Spleen (tissue), 11 donors: Measurements from ENCODE around the gene TIGAR. TPM values are rescaled to one million over a fixed set of nuclear protein-coding genes. Genes with fewer than 3 reads are reported as not detected.

Experiments
- DNase-seq: peaks from one replicate; pipeline ENCODE4 v3.0.0-alpha.2; 2020
- H3K27ac ChIP-seq, 8 donors: fragments of 200-600 bp; sonication (generic) in 7 of 8; 1 replicate in 4 of 8; 2 replicates in 4 of 8; pipeline versions ENCODE4 v1.5.0 to v1.8.0; 2016 to 2021; ENCODE audit warnings: inconsistent platforms in 4 of 8, mild to moderate bottlenecking in 4 of 8, moderate library complexity in 1 of 8
- H3K27me3 ChIP-seq, 7 donors: fragments of 200-600 bp; sonication (generic) in 6 of 7; replicated peaks in 1 of 7; 1 replicate in 4 of 7; 2 replicates in 3 of 7; pipeline versions ENCODE4 v1.5.0 to v1.8.0; 2016 to 2021; ENCODE audit warnings: inconsistent platforms in 3 of 7, mild to moderate bottlenecking in 1 of 7
- H3K36me3 ChIP-seq, 6 donors: fragments of 200-600 bp; sonication (generic) in 5 of 6; 1 replicate in 4 of 6; 2 replicates in 2 of 6; pipeline versions ENCODE4 v1.5.0 to v1.8.0; 2016 to 2021; ENCODE audit warnings: inconsistent platforms in 2 of 6
- H3K4me1 ChIP-seq, 6 donors: fragments of 200-600 bp; sonication (generic) in 5 of 6; 1 replicate in 3 of 6; 2 replicates in 3 of 6; pipeline versions ENCODE4 v1.5.0 to v1.8.0; 2016 to 2021; ENCODE audit warnings: inconsistent platforms in 3 of 6
- H3K4me3 ChIP-seq, 8 donors: fragments of 200-600 bp; sonication (generic) in 7 of 8; 1 replicate in 4 of 8; 2 replicates in 4 of 8; pipeline versions ENCODE4 v1.5.0 to v1.8.0; 2016 to 2021; ENCODE audit warnings: inconsistent platforms in 4 of 8, mild to moderate bottlenecking in 4 of 8, moderate library complexity in 2 of 8
- H3K9me3 ChIP-seq, 8 donors: fragments of 200-600 bp; sonication (generic) in 7 of 8; 1 replicate in 4 of 8; 2 replicates in 4 of 8; pipeline versions ENCODE4 v1.5.0 to v1.8.0; 2016 to 2021; ENCODE audit warnings: inconsistent platforms in 4 of 8
- CTCF ChIP-seq, 11 experiments: fragments of 200-600 bp in 7 of 11; fragments of 450-650 bp in 4 of 11; sonication (generic) in 4 of 11; IDR thresholded peaks in 8 of 11; conservative IDR thresholded peaks in 3 of 11; 1 replicate in 7 of 11; 2 replicates in 4 of 11; pipeline versions ENCODE4 v1.4.0 to v1.8.0; 2016 to 2021; ENCODE audit warnings: antibody characterized with exemption in 11 of 11, inconsistent platforms in 4 of 11, mild to moderate bottlenecking in 1 of 11
- POLR2A ChIP-seq, 3 donors: fragments of 450-650 bp; IDR thresholded peaks; one replicate each; pipeline ENCODE4 v1.5.1; 2017; ENCODE audit warnings: antibody characterized with exemption in 3 of 3, mild to moderate bottlenecking in 1 of 3
- POLR2AphosphoS5 ChIP-seq, 3 donors: sonication (generic); formaldehyde crosslinking; IDR thresholded peaks; one replicate each; pipeline ENCODE4 v1.5.1; 2017; ENCODE audit warnings: antibody characterized with exemption in 3 of 3
- WGBS, 5 donors: extraction: QIAGEN DNeasy Blood & Tissue Kit in 3 of 5; methylation state at CpG; one replicate each; pipeline versions ENCODE4 v1.1.5 to v1.1.7; 2013 to 2018; 5-methylcytosine and 5-hydroxymethylcytosine counted together
- intact Hi-C: fragments of 100-400 bp; cut with DNase I; formaldehyde crosslinking; loops from one replicate; pipeline ENCODE4 v1.15.0; 2023; ENCODE audit warnings: low total_unique reads
- polyA plus RNA-seq, 3 donors: library from polyadenylated mRNA; stranded (reverse); fragments of 200-250 nt; gene quantifications; one replicate each; pipeline ENCODE4 v1.2.1, GENCODE V29; 2013
- total RNA-seq, 7 donors: library from RNA; depleted of rRNA in 3 of 7; stranded (reverse); fragments of >200 nt in 3 of 7; fragmentation: NEBNext Ultra II Directional in 4 of 7; extraction: Animal tissue kit (Norgen Biotek cat#: 25700) in 4 of 7; gene quantifications; one replicate each; pipeline versions ENCODE4 v1.1.0 to v1.2.1, GENCODE V29; 2016 to 2021
- donor health status: healthy with polysubstance abuse.
- donor health status: DM: no; HTN: no; CAD: no; lungs with moderate emphysema.
- donor health status: DM: no; HTN: no; CAD: no.
- donor health status: Bipolar disorder and iron deficiency.
- donor health status: healthy.
- donor health status: DM: no; HTN: no; CAD: no.
- donor health status: DM: yes; HTN: yes; CAD: no.

Gene TIGAR
- total and polyA plus RNA-seq, 10 donors = 4.5 to 16.7 (median 11.5) TPM

- Histone ChIP-seq H3K4me3 (no peak overlapping the region), H3K9me3 (no peaks in the 10 kb centered on the region), H3K4me1 (peaks cover 0 to 14% (median 4%) of the 10 kb centered on the region in 6 donors), H3K27me3 (no peaks in the 10 kb centered on the region), H3K36me3 (peaks cover 0 to 62% (median 21%) of the 10 kb centered on the region in 6 donors), H3K27ac (no peak overlapping the region)
- TF ChIP-seq CTCF (IDR thresholded peaks at IDR 0.05 in 8 of 11, conservative IDR thresholded peaks at IDR 0.05 in 3 of 11) (no peak), POLR2AphosphoS5 (IDR thresholded peaks at IDR 0.05) (no peak), POLR2A (IDR thresholded peaks at IDR 0.05) (no peak)
- no peak for DNase-seq
- intact Hi-C loops = loop anchor here (10.0 kb wide), 1 partner anchor 216 kb away; no protein-coding TSS in a partner anchor
- 90 to 94% (median 92%) methylated on average over 14 of the region's 14 CpGs for WGBS, 5 donors
Measured at GRCh38 chr12:4308334-4308950, 12.6 kb upstream of the TIGAR start.

DNA sequence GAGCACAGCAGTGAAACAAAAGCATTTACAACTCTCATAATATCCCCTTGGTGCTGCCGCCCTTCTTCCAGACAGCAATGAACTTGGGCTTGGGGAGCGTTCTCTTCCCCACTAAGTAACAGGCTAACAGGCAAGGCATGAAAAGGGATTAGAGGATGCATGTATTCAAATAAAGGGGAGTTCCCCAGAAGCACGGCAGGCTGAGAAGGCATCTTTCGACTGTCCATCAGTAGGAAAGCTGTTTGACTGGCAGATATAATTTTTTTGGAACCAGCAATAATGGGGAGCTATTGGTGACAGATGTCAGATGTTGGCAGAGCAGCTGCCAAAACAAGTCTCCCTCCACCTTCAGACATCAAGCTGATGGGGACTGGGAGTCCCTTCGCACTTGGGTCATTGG lies 9.2 kb upstream of the TIGAR start:
- Histone ChIP-seq H3K27me3 (no peaks in the 10 kb centered on the region), H3K27ac (no peak overlapping the region), H3K9me3 (no peaks in the 10 kb centered on the region), H3K4me1 (peaks cover 0 to 9% (median 3%) of the 10 kb centered on the region in 6 donors), H3K36me3 (peaks cover 0 to 29% (median 0%) of the 10 kb centered on the region in 6 donors), H3K4me3 (no peak overlapping the region)
- TF ChIP-seq POLR2A (IDR thresholded peaks at IDR 0.05) = no peak
- no peak for TF ChIP-seq POLR2AphosphoS5 (IDR thresholded peaks at IDR 0.05)
- TF ChIP-seq CTCF (IDR thresholded peaks at IDR 0.05 in 8 of 11, conservative IDR thresholded peaks at IDR 0.05 in 3 of 11) = no peak
- no peak for DNase-seq
- intact Hi-C loops = no loop called here
- WGBS, 5 donors = 90 to 97% (median 91%) methylated on average over 5 of the region's 5 CpGs

GRCh38 chr12:4312251-4312650 lies 8.8 kb upstream of the TIGAR start:
- WGBS, 5 donors = 88 to 97% (median 96%) methylated on average over 2 of the region's 2 CpGs
- no peak overlapping the region for H3K27ac ChIP-seq
- intact Hi-C loops = no loop called here
- no peak for DNase-seq
- H3K27me3 ChIP-seq = no peaks in the 10 kb centered on the region
- H3K9me3 ChIP-seq = no peaks in the 10 kb centered on the region
- H3K36me3 ChIP-seq = peaks cover 0 to 25% (median 0%) of the 10 kb centered on the region in 6 donors
- H3K4me1 ChIP-seq = peaks cover 0 to 7% (median 3%) of the 10 kb centered on the region in 6 donors
- no peak overlapping the region for H3K4me3 ChIP-seq
- no peak for TF ChIP-seq POLR2AphosphoS5 (IDR thresholded peaks at IDR 0.05)
- no peak for TF ChIP-seq CTCF (IDR thresholded peaks at IDR 0.05 in 8 of 11, conservative IDR thresholded peaks at IDR 0.05 in 3 of 11)
- no peak for TF ChIP-seq POLR2A (IDR thresholded peaks at IDR 0.05)

GRCh38 chr12:4320497-4320852 lies 538 bp upstream of the TIGAR start:
- DNase-seq = no peak
- peak overlapping the region; percentile 50 to 94 (median 92) for H3K27ac ChIP-seq

More at GRCh38 chr12:4320497-4320852, 538 bp upstream of the TIGAR start:
- WGBS, 5 donors = 0 to 2% (median 0%) methylated on average over 8 to 13 of the region's 13 CpGs
- TF ChIP-seq CTCF (IDR thresholded peaks at IDR 0.05 in 8 of 11, conservative IDR thresholded peaks at IDR 0.05 in 3 of 11) = no peak
- TF ChIP-seq POLR2A (IDR thresholded peaks at IDR 0.05) = no peak
- no peak for TF ChIP-seq POLR2AphosphoS5 (IDR thresholded peaks at IDR 0.05)
- Histone ChIP-seq H3K27me3 (no peaks in the 10 kb centered on the region), H3K4me1 (peaks cover 16 to 43% (median 32%) of the 10 kb centered on the region in 6 donors), H3K9me3 (no peaks in the 10 kb centered on the region), H3K4me3 (peak overlapping the region; percentile 49 to 93 (median 83)), H3K36me3 (peaks cover 0 to 15% (median 3%) of the 10 kb centered on the region in 6 donors)
- intact Hi-C loops = no loop called here
